Measurements from ENCODE around the gene KDM4D. TPM values are rescaled to one million over a fixed set of nuclear protein-coding genes. Genes with fewer than 3 reads are reported as not detected.

Gene KDM4D
- total and polyA plus RNA-seq, 2 of the 8 experiments (the other 6 are each of a cell fraction or from before 2014, with no cell fraction given) = 1.5 to 4.5 TPM

GRCh38 chr11:95035316-95035715 is 61.8 kb downstream of the KDM4D start (continued):
- TF ChIP-seq BRCA1 (IDR thresholded peaks at IDR 0.05; ENCODE audit: low read depth, low read length) (no peak), SP4 (IDR thresholded peaks at IDR 0.05; ENCODE audit: low read length) (no peak), TAF7 (optimal IDR thresholded peaks at IDR 0.05; ENCODE audit: borderline replicate concordance, low read depth, low read length) (no peak), HDAC2 (IDR thresholded peaks at IDR 0.05; ENCODE audit: borderline replicate concordance in 1 of 2, low read depth in 2 of 2, low read length in 2 of 2) (no peak), RFX5 (IDR thresholded peaks at IDR 0.05; ENCODE audit: borderline replicate concordance, low read depth, low read length) (no peak)
- TF ChIP-seq, protein P1, sequence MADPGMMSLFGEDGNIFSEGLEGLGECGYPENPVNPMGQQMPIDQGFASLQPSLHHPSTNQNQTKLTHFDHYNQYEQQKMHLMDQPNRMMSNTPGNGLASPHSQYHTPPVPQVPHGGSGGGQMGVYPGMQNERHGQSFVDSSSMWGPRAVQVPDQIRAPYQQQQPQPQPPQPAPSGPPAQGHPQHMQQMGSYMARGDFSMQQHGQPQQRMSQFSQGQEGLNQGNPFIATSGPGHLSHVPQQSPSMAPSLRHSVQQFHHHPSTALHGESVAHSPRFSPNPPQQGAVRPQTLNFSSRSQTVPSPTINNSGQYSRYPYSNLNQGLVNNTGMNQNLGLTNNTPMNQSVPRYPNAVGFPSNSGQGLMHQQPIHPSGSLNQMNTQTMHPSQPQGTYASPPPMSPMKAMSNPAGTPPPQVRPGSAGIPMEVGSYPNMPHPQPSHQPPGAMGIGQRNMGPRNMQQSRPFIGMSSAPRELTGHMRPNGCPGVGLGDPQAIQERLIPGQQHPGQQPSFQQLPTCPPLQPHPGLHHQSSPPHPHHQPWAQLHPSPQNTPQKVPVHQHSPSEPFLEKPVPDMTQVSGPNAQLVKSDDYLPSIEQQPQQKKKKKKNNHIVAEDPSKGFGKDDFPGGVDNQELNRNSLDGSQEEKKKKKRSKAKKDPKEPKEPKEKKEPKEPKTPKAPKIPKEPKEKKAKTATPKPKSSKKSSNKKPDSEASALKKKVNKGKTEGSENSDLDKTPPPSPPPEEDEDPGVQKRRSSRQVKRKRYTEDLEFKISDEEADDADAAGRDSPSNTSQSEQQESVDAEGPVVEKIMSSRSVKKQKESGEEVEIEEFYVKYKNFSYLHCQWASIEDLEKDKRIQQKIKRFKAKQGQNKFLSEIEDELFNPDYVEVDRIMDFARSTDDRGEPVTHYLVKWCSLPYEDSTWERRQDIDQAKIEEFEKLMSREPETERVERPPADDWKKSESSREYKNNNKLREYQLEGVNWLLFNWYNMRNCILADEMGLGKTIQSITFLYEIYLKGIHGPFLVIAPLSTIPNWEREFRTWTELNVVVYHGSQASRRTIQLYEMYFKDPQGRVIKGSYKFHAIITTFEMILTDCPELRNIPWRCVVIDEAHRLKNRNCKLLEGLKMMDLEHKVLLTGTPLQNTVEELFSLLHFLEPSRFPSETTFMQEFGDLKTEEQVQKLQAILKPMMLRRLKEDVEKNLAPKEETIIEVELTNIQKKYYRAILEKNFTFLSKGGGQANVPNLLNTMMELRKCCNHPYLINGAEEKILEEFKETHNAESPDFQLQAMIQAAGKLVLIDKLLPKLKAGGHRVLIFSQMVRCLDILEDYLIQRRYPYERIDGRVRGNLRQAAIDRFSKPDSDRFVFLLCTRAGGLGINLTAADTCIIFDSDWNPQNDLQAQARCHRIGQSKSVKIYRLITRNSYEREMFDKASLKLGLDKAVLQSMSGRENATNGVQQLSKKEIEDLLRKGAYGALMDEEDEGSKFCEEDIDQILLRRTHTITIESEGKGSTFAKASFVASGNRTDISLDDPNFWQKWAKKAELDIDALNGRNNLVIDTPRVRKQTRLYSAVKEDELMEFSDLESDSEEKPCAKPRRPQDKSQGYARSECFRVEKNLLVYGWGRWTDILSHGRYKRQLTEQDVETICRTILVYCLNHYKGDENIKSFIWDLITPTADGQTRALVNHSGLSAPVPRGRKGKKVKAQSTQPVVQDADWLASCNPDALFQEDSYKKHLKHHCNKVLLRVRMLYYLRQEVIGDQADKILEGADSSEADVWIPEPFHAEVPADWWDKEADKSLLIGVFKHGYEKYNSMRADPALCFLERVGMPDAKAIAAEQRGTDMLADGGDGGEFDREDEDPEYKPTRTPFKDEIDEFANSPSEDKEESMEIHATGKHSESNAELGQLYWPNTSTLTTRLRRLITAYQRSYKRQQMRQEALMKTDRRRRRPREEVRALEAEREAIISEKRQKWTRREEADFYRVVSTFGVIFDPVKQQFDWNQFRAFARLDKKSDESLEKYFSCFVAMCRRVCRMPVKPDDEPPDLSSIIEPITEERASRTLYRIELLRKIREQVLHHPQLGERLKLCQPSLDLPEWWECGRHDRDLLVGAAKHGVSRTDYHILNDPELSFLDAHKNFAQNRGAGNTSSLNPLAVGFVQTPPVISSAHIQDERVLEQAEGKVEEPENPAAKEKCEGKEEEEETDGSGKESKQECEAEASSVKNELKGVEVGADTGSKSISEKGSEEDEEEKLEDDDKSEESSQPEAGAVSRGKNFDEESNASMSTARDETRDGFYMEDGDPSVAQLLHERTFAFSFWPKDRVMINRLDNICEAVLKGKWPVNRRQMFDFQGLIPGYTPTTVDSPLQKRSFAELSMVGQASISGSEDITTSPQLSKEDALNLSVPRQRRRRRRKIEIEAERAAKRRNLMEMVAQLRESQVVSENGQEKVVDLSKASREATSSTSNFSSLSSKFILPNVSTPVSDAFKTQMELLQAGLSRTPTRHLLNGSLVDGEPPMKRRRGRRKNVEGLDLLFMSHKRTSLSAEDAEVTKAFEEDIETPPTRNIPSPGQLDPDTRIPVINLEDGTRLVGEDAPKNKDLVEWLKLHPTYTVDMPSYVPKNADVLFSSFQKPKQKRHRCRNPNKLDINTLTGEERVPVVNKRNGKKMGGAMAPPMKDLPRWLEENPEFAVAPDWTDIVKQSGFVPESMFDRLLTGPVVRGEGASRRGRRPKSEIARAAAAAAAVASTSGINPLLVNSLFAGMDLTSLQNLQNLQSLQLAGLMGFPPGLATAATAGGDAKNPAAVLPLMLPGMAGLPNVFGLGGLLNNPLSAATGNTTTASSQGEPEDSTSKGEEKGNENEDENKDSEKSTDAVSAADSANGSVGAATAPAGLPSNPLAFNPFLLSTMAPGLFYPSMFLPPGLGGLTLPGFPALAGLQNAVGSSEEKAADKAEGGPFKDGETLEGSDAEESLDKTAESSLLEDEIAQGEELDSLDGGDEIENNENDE (IDR thresholded peaks at IDR 0.05; ENCODE audit: insufficient replicate concordance, low read length) = no peak

All from H1 (cell line).